HG03196 (cell line): ENCODE measurements around the gene TGFA.

Source experiments
- ATAC-seq: cut with Tn5 transposase; IDR thresholded peaks from one replicate; pipeline ENCODE4 v1.9.1; 2021; ENCODE audit not compliant: unreplicated experiment

TGFA gene

DNA sequence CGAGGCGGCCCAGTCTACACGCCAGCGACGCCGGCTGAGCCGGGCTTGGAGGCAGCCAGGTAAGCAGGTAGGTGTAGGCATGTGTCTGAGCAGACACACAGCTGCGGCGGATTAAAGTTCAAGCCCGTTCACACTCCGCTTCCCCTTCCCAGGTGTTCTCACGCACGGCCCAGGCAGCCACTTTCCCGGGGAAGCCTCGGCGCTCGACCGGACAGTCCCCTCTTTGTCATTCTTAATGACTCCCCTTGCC is 367 bp downstream of the TGFA start:
- ATAC-seq: peak; percentile 3

GRCh38 chr2:70552501-70553333 is 909 bp downstream of the TGFA start:
- no peak for ATAC-seq

GRCh38 chr2:70551167-70551566 is 2.5 kb downstream of the TGFA start:
- no peak for ATAC-seq

- no peak for ATAC-seq
Observed at GRCh38 chr2:70549962-70550361, 3.7 kb downstream of the TGFA start.

GRCh38 chr2:70549064-70549710 is 4.4 kb downstream of the TGFA start:
- no peak for ATAC-seq

DNA sequence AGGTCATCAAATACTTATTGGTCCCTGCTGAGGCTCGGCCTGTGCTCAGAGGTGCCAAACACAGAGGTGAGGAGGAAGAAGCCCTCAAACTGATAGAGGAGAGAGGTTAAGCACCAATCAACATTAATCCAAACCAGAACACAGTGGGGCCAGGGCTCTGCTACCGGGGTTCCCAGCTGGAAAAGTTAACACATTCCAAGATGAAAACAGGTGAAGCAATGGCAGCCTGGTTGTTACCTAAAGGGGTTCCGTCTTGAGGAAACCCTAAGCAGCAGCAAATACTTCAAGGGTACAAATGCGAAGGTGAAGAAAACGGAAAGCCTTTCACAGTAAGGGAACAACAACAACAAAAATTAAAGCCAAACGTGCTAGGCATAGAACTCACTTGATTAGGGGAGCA is 5.4 kb downstream of the TGFA start:
- no peak for ATAC-seq

GRCh38 chr2:70546885-70547284 is 6.7 kb downstream of the TGFA start:
- ATAC-seq: no peak

DNA sequence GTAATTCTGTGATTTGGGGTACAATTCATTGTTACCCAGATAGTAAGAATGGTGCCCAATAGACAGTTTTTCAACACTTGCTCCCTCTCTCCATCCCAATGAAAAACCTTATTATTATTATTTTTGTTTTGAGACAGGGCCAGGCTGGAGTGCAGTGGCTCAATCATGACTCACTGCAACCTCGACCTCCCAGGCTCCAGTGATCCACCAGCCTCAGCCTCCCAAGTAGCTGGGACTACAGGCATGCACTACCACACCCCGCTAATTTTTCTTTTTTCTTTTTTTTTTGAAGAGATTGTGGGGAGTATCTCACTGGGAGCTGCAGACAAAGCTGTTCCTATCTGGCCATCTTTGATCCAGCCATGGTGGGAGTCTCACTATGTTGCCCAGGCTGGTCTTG is 7.2 kb downstream of the TGFA start:
- no peak for ATAC-seq

DNA sequence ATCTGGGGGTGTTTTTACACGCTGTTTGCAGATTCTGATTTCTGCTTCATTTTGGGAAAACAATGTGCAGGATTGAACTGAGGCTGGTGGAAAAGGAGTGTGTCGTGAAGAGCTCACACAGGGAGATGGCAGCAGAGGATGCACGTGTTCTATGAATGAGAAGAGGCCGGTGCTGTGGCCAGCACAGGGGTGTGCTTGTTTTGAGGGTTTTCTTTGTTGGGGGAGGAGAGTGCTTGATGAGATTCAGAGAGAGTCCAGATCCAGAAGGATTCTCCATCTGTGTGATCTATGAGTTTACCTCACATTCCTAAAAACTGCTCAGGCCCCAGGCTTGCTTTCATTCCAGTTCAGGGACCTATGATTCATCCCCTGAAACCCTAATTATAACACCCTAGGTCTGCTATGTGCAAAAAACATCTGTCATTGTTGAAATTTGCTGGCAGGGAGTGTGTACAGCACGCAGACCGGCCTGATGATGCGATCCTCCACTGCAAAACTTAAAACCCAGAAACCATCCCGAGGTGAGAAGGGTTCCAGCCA is 12.1 kb downstream of the TGFA start:
- no peak for ATAC-seq

DNA sequence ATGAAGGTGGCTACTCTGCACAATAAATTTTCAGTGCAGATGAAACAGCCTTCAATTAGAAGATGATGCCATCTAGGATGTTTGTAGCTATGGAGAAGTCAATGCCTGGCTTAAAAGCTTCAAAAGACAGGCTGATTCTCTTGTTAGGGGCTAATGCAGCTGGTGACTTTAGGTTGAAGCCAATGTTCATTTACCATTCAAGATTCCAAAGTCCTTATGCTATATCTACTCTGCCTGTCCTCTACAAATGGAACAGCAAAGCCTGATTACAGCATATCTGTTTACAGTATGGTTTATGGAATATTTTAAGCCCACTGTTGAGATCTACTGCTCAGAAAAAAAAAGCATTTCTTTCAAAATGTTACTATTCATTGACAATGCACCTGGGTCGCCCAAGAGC is 15.8 kb downstream of the TGFA start:
- no peak for ATAC-seq

GRCh38 chr2:70536517-70537055 is 17.0 kb downstream of the TGFA start:
- no peak for ATAC-seq

DNA sequence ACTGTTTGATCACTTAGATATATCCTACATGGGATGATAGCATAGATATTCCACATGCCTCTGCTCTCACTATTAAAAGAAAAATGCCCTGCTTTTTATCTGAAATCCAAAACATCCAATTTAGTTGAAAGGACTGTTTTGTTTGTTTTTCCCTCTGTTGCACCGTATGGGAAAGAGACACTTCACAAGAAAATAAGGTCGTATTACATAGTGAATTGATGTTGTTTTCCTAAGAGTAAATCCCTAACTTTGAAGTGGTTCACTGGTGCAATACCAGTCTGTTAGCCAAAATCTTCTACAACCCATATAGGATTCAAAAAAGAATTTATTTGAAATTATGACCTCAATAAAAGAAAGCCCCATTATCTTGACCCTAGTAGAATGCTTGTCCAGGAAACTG is 18.1 kb downstream of the TGFA start:
- ATAC-seq: no peak

DNA sequence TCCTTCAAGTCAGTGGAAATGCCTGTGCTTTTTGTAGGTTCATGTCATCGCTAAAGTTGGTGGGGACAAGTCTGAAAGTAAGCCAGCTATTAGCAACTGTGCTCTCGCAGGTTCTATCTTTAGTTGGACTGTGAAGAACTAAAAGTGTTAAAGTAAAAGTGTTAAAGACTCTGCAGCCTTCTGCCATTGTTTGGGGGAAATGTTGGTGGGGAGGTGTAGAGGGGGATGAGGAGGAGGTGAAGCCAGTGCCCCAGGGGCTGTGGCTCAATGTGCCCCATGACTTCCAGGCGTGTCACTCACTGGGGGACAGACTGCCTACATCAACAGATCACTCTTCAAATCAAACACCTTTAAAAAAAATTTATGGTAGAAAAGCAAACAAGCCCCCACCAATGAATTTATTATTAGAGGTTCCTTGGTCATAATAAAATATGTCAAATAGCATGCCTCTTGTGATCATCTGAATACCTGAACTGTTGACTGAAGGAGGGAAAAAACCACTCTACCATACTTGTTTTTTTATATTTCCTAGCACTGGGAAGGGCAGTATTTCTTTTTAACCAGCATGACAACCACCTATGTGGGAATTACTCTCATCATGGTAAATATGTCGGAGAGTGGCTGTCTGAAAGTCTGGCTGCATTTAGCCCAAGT is 19.3 kb downstream of the TGFA start:
- no peak for ATAC-seq

GRCh38 chr2:70532244-70532935 is 21.2 kb downstream of the TGFA start:
- ATAC-seq: no peak

GRCh38 chr2:70531419-70532086 is 22.1 kb downstream of the TGFA start:
- no peak for ATAC-seq

- ATAC-seq: no peak
Observed at GRCh38 chr2:70529610-70530009, 24.0 kb downstream of the TGFA start.

DNA sequence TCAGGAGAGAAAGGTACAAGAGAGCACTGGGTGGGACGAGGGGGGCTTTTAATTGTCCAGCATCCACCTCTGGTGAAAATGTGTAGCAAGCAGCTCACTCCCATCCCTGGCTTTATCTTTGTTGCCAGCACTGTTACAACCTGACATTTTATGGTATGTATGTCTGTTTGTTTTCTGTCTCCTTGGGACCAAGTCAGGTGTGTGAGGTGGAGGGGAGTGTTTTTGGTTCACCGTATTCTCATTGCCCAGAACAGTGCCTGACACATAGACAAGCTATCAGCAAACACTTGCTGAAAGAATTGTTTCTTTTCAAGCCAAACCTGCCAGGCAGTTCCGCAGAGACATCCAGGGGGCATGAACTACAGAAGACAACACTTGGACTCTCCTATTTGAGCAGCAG is 24.7 kb downstream of the TGFA start:
- ATAC-seq: no peak

- no peak for ATAC-seq
Observed at GRCh38 chr2:70528276-70528675, 25.4 kb downstream of the TGFA start.

GRCh38 chr2:70527447-70528080 is 26.1 kb downstream of the TGFA start:
- ATAC-seq: no peak

DNA sequence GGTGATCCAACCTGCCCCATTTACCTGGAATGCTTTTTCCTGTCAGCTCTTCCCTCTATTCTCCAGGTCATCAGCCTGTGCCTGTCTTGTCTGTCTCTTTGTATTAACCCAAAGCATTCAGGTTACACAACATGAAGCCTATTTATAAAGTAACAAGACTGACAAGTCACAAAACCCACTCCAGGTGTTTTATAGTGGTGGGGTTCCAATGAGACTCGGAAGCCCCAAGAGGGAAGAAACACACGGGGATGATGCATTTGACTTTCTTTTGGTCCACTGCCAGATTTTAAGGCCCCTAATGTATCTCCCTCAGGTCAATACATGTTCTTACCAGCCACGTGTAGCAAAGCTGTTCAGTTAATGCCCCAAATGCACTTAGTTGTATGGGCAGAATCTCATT is 27.5 kb downstream of the TGFA start:
- ATAC-seq: no peak
